HG03457 (cell line): Measurements from ENCODE around the gene TRIM44.

ENCODE experiments used
- ATAC-seq: cut with Tn5 transposase; IDR thresholded peaks from one replicate; pipeline ENCODE4 v1.9.1; 2021; ENCODE audit warnings: moderate number of reproducible peaks; ENCODE audit not compliant: unreplicated experiment

The TRIM44 gene

GRCh38 chr11:35785287-35786167 is 123.0 kb downstream of the TRIM44 start:
- ATAC-seq, result peak; percentile 54

GRCh38 chr11:35786188-35786587 is 123.6 kb downstream of the TRIM44 start:
- no peak for ATAC-seq

- no peak for ATAC-seq
Observed at GRCh38 chr11:35787013-35787504, 124.5 kb downstream of the TRIM44 start.

- ATAC-seq, result no peak
Observed at GRCh38 chr11:35787626-35788025, 125.1 kb downstream of the TRIM44 start.

- no peak for ATAC-seq
Observed at GRCh38 chr11:35791088-35791958, 128.7 kb downstream of the TRIM44 start.

GRCh38 chr11:35792148-35792845 is 129.7 kb downstream of the TRIM44 start:
- no peak for ATAC-seq

GRCh38 chr11:35792846-35793192 is 130.2 kb downstream of the TRIM44 start:
- ATAC-seq, result no peak

GRCh38 chr11:35794333-35794732 is 131.8 kb downstream of the TRIM44 start:
- no peak for ATAC-seq

- no peak for ATAC-seq
Observed at GRCh38 chr11:35794850-35795249, 132.3 kb downstream of the TRIM44 start.

GRCh38 chr11:35796562-35796961 is 134.0 kb downstream of the TRIM44 start:
- no peak for ATAC-seq

GRCh38 chr11:35798423-35798822 is 135.8 kb downstream of the TRIM44 start:
- ATAC-seq, result no peak

- ATAC-seq, result no peak
Observed at GRCh38 chr11:35798983-35799382, 136.4 kb downstream of the TRIM44 start.

GRCh38 chr11:35799655-35800054 is 137.1 kb downstream of the TRIM44 start:
- ATAC-seq, result no peak

GRCh38 chr11:35800970-35801953 is 138.7 kb downstream of the TRIM44 start:
- peak; percentile 76 for ATAC-seq

- ATAC-seq, result no peak
Observed at GRCh38 chr11:35802221-35802620, 139.6 kb downstream of the TRIM44 start.

- no peak for ATAC-seq
Observed at GRCh38 chr11:35802672-35803071, 140.1 kb downstream of the TRIM44 start.

GRCh38 chr11:35803115-35803514 is 140.5 kb downstream of the TRIM44 start:
- no peak for ATAC-seq

GRCh38 chr11:35804451-35805040 is 142.0 kb downstream of the TRIM44 start:
- ATAC-seq, result no peak

GRCh38 chr11:35809561-35809960 is 147.0 kb downstream of the TRIM44 start:
- ATAC-seq, result no peak
